Cerebellar cortex (tissue), 1 donor: ENCODE results near the gene HAVCR1.

ENCODE experiments used
- DNase-seq: peaks from one replicate; pipeline ENCODE4 v3.0.0-alpha.2; 2015; ENCODE audit warnings: low spot score

The HAVCR1 gene

DNA sequence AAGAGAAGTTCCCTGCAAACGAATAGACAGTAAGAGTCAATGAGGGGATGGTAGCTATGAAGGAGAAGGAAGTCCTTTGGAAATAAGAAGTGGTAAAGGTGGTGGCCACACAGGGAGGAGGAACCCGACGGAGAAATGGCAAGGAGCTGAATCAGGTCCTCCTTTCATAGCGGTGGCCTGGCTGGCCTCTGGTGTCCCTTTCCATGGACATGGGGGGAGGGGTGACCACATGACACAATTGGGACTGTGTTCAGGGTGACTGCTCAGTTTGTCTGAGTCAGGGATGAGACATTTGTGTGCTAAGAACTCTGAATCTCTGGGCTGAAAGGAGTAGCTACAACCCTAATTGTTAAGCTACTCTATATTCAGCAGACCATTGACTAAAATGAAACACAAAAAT lies 67.2 kb downstream of the HAVCR1 start:
- DNase-seq = no peak

DNA sequence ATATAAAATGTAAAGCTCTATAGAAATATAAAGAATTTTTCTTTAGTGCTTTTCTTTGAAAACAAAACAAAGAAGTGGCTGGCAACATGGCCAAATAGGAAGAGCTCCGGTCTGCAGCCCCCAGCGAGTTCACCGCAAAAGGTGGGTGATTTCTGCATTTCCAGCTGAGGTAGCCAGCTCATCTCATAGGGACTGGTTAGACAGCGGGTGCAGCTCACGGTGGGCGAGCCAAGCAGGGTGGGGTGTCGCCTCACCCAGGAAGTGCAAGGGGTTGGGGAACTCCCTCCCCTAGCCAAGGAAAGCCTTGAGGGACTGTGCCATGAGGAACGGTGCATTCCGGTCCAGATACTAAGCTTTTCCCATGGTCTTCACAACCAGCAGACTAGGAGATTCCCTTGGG lies 74.9 kb downstream of the HAVCR1 start:
- DNase-seq = no peak

DNA sequence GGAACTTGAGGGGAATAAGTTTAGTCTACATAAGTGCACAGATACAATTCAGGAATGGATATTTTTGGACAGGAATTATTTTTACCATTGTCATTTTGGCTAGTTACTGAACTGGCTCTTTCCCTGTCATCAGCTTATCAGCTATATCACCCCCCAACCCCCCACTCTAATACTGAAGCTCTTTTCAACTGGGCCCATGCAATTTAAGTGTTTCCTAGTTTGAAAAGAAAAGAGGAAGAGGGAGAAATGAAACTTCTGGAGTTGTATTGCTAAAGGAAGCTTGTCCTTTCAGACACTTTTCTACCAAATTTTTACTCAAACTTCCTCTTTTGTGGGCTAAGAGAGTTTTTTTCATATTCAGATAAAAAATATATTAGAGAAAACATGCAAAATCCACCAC lies 77.4 kb downstream of the HAVCR1 start:
- DNase-seq = no peak
